ENCODE measurements around the gene ZFP36L1. TPM values are rescaled to one million over a fixed set of nuclear protein-coding genes. Genes with fewer than 3 reads are reported as not detected.

ZFP36L1 gene
- total and polyA plus RNA-seq, 2 of the 13 experiments (the other 11 are each of a cell fraction or from before 2014, with no cell fraction given): 7.4 to 10.2 TPM

GRCh38 chr14:68780358-68781160 lies 12.3 kb downstream of the ZFP36L1 start (continued):
- no peak for TF ChIP-seq HNRNPH1 (optimal IDR thresholded peaks at IDR 0.05; ENCODE audit: low read depth, low read length)
- TF ChIP-seq ERF (CRISPR knock-in tag; IDR thresholded peaks at IDR 0.05): no peak
- 0 out of 2 replicates have a peak, but pooled peaks have one; percentile 1 for TF ChIP-seq CREM (IDR thresholded peaks at IDR 0.05)
- no peak for TF ChIP-seq CREM (CRISPR knock-in tag; IDR thresholded peaks at IDR 0.05)
- TF ChIP-seq ZNF383 (CRISPR knock-in tag; IDR thresholded peaks at IDR 0.05; ENCODE audit: borderline replicate concordance): no peak
- TF ChIP-seq ZNF460 (CRISPR knock-in tag; IDR thresholded peaks at IDR 0.05; ENCODE audit: borderline replicate concordance): no peak
- TF ChIP-seq ZKSCAN8 (CRISPR knock-in tag; IDR thresholded peaks at IDR 0.05; ENCODE audit: borderline replicate concordance): no peak
- TF ChIP-seq SALL1 (CRISPR knock-in tag; IDR thresholded peaks at IDR 0.05): peak; percentile 14; the same call in 1 of the 2 replicates

GRCh38 chr14:68779761-68780323 lies 13.0 kb downstream of the ZFP36L1 start:
- no peaks in the 10 kb centered on the region for H3K9me3 ChIP-seq (ENCODE audit: low read length)
- H3K4me3 ChIP-seq (replicated peaks in 1 of 3; ENCODE audit: insufficient read depth in 1 of 3, low read depth in 2 of 3, low read length in 3 of 3): peak overlapping the region; percentile 37 to 65 (median 51)
- in situ Hi-C loops (cut with HindIII; ENCODE audit: extremely low pct_ligation_motif_present, low pct_unique_long_range_greater_than_20kb): no loop called here
- no peaks in the 10 kb centered on the region for H3K79me2 ChIP-seq (ENCODE audit: insufficient read depth, low read length)
- no peaks in the 10 kb centered on the region for H4K20me1 ChIP-seq (ENCODE audit: insufficient read depth, low read length)
- H3K9ac ChIP-seq (ENCODE audit: insufficient read depth, low read depth, low read length): peak overlapping the region; percentile 69
- peak overlapping the region; percentile 80 for H3K4me2 ChIP-seq (ENCODE audit: low read depth, low read length)
- CTCF ChIA-PET (ENCODE audit: low intra/inter-chr PET ratio, low total read pairs): interaction anchor here (0.8 to 2.3 kb wide), 2 partner anchors 9 to 63 kb away, joined by 4 to 10 read pairs; no protein-coding TSS in a partner anchor
- DNase-seq (ENCODE audit: low spot score) (peak; percentile 96), FAIRE-seq (peak; percentile 63), ATAC-seq (peak; percentile 5; the same call in 2 of the 3 replicates)
- H3K4me1 ChIP-seq (ENCODE audit: insufficient read depth, low read length): peaks cover 90% of the 10 kb centered on the region
- H2AFZ ChIP-seq (ENCODE audit: low read length): peak overlapping the region; percentile 24
- BruUV-seq (replicated peaks): no TSS peak
- intact Hi-C loops (cut with micrococcal nuclease; ENCODE audit: unreplicated experiment): loop anchor here (2.0 to 10.0 kb wide), 3 partner anchors 51 to 315 kb away; no protein-coding TSS in a partner anchor
- no peaks in the 10 kb centered on the region for H3K27me3 ChIP-seq (ENCODE audit: control insufficient read depth in 1 of 2, insufficient read depth in 2 of 2, low read length in 2 of 2)
- H3K27ac ChIP-seq (ENCODE audit: extremely low read length, insufficient read depth, low read length): peak overlapping the region; percentile 69
- WGBS (ENCODE audit: low lambda C conversion rate): 3% methylated on average over 9 of the region's 9 CpGs
- H3K36me3 ChIP-seq (replicated peaks in 1 of 2; ENCODE audit: control insufficient read depth in 1 of 2, insufficient read depth in 2 of 2, low read length in 2 of 2): no peaks in the 10 kb centered on the region
- POLR2A ChIA-PET: interaction anchor here (0.6 to 8.6 kb wide), 19 partner anchors 11 to 607 kb away, joined by 3 to 244 read pairs (median 3); partner anchors contain the start of gene ZFP36L1
- peak; percentile 44 for TF ChIP-seq RXRB (CRISPR knock-in tag; IDR thresholded peaks at IDR 0.05; ENCODE audit: borderline replicate concordance)
- TF ChIP-seq ZNF776 (CRISPR knock-in tag; IDR thresholded peaks at IDR 0.05): no peak
- 0 out of 2 replicates have a peak, but pooled peaks have one; percentile 46 for TF ChIP-seq SIN3A (IDR thresholded peaks at IDR 0.05; ENCODE audit: borderline replicate concordance, low read depth, low read length)
- no peak for TF ChIP-seq REL (CRISPR knock-in tag; conservative IDR thresholded peaks at IDR 0.05)
- TF ChIP-seq MED1 (CRISPR knock-in tag; IDR thresholded peaks at IDR 0.05): peak; percentile 50
- 0 out of 2 replicates have a peak, but pooled peaks have one; percentile 20 for TF ChIP-seq ZSCAN9 (CRISPR knock-in tag; IDR thresholded peaks at IDR 0.05; ENCODE audit: borderline replicate concordance)
- no peak for TF ChIP-seq SOX6 (IDR thresholded peaks at IDR 0.05)
- peak; percentile 39; the same call in 1 of the 2 replicates for TF ChIP-seq SOX6 (CRISPR knock-in tag; IDR thresholded peaks at IDR 0.05)
- no peak for TF ChIP-seq CREB1 (IDR thresholded peaks at IDR 0.05)
- peak; percentile 39; the same call in 1 of the 2 replicates for TF ChIP-seq CREB1 (CRISPR knock-in tag; IDR thresholded peaks at IDR 0.05)
- no peak for TF ChIP-seq MEIS1 (CRISPR knock-in tag; IDR thresholded peaks at IDR 0.05; ENCODE audit: borderline replicate concordance)
- TF ChIP-seq FOXA1 (IDR thresholded peaks at IDR 0.05): no peak
- TF ChIP-seq FOXA1 (CRISPR knock-in tag; IDR thresholded peaks at IDR 0.05): 0 out of 2 replicates have a peak, but pooled peaks have one; percentile 17
- no peak for TF ChIP-seq CENPBD1 (CRISPR knock-in tag; IDR thresholded peaks at IDR 0.05; ENCODE audit: borderline replicate concordance, low read depth)

All from HepG2 (cell line).